ENCODE measurements around the gene MRPS6. TPM values are rescaled to one million over a fixed set of nuclear protein-coding genes. Genes with fewer than 3 reads are reported as not detected.

MRPS6 gene
- total and polyA plus RNA-seq, 2 of the 13 experiments (the other 11 are each of a cell fraction or from before 2014, with no cell fraction given) = 14.2 to 26.9 TPM

DNA sequence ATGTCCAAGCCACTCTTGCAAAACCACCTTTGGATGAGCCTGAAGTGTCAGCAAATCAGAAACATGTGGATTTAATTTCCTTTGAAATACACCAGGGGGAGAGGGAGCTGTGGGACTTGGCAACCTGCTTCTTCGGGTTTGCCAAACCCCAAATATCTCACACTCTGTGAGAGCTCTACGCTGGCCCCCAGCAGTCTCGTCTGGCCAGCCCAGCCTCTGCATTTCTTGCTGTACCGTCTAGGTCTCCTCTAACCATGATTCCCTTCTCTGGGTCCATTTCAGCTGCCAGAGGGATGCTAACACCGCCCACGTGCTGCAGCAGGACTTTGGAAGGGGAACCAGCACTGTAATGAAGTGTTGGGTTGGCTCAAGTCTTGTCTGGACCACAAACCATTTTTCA lies 114.6 kb downstream of the MRPS6 start (continued):
- TF ChIP-seq, protein P1, sequence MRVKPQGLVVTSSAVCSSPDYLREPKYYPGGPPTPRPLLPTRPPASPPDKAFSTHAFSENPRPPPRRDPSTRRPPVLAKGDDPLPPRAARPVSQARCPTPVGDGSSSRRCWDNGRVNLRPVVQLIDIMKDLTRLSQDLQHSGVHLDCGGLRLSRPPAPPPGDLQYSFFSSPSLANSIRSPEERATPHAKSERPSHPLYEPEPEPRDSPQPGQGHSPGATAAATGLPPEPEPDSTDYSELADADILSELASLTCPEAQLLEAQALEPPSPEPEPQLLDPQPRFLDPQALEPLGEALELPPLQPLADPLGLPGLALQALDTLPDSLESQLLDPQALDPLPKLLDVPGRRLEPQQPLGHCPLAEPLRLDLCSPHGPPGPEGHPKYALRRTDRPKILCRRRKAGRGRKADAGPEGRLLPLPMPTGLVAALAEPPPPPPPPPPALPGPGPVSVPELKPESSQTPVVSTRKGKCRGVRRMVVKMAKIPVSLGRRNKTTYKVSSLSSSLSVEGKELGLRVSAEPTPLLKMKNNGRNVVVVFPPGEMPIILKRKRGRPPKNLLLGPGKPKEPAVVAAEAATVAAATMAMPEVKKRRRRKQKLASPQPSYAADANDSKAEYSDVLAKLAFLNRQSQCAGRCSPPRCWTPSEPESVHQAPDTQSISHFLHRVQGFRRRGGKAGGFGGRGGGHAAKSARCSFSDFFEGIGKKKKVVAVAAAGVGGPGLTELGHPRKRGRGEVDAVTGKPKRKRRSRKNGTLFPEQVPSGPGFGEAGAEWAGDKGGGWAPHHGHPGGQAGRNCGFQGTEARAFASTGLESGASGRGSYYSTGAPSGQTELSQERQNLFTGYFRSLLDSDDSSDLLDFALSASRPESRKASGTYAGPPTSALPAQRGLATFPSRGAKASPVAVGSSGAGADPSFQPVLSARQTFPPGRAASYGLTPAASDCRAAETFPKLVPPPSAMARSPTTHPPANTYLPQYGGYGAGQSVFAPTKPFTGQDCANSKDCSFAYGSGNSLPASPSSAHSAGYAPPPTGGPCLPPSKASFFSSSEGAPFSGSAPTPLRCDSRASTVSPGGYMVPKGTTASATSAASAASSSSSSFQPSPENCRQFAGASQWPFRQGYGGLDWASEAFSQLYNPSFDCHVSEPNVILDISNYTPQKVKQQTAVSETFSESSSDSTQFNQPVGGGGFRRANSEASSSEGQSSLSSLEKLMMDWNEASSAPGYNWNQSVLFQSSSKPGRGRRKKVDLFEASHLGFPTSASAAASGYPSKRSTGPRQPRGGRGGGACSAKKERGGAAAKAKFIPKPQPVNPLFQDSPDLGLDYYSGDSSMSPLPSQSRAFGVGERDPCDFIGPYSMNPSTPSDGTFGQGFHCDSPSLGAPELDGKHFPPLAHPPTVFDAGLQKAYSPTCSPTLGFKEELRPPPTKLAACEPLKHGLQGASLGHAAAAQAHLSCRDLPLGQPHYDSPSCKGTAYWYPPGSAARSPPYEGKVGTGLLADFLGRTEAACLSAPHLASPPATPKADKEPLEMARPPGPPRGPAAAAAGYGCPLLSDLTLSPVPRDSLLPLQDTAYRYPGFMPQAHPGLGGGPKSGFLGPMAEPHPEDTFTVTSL (CRISPR knock-in tag; IDR thresholded peaks at IDR 0.05; ENCODE audit: borderline replicate concordance) = no peak
- TF ChIP-seq SALL2 (CRISPR knock-in tag; IDR thresholded peaks at IDR 0.05) (no peak), RBM39 (IDR thresholded peaks at IDR 0.05; ENCODE audit: low read depth, low read length, poor library complexity, severe bottlenecking) (no peak), ZNF615 (CRISPR knock-in tag; IDR thresholded peaks at IDR 0.05; ENCODE audit: borderline replicate concordance) (no peak), JUNB (CRISPR knock-in tag; IDR thresholded peaks at IDR 0.05; ENCODE audit: borderline replicate concordance) (no peak)

DNA sequence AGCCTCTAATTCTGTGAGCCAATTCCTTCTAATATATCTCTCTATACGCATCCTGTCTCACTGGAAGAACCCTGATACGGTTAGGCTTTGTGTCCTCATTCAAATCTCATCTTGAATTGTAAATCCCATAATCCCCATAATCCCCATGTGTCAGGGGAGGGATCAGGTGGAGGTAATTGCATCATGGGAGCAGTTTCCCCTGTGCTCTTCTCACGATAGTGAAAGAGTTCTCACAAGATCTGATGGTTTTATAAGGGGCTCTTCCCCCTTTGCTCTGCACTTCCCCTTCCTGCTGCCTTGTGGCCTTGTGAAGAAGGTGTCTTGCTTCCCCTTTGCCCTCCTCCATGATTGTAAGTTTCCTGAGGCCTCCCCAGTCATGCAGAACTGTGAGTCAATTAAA lies 116.1 kb downstream of the MRPS6 start:
- Histone ChIP-seq H3K4me1 (ENCODE audit: insufficient read depth, low read length) (peaks cover 43% of the 10 kb centered on the region), H3K4me2 (ENCODE audit: low read depth, low read length) (no peak overlapping the region), H3K79me2 (ENCODE audit: insufficient read depth, low read length) (no peaks in the 10 kb centered on the region), H3K27me3 (ENCODE audit: control insufficient read depth in 1 of 2, insufficient read depth in 2 of 2, low read length in 2 of 2) (no peaks in the 10 kb centered on the region), H3K9ac (ENCODE audit: insufficient read depth, low read depth, low read length) (no peak overlapping the region), H3K4me3 (replicated peaks in 1 of 3; ENCODE audit: insufficient read depth in 1 of 3, low read depth in 2 of 3, low read length in 3 of 3) (no peak overlapping the region), H3K27ac (ENCODE audit: extremely low read length, insufficient read depth, low read length) (no peak overlapping the region), H3K36me3 (replicated peaks in 1 of 2; ENCODE audit: control insufficient read depth in 1 of 2, insufficient read depth in 2 of 2, low read length in 2 of 2) (no peaks in the 10 kb centered on the region), H4K20me1 (ENCODE audit: insufficient read depth, low read length) (no peaks in the 10 kb centered on the region), H2AFZ (ENCODE audit: low read length) (no peak overlapping the region), H3K9me3 (ENCODE audit: low read length) (no peaks in the 10 kb centered on the region)
- intact Hi-C loops (cut with micrococcal nuclease; ENCODE audit: unreplicated experiment) (no loop called here), in situ Hi-C loops (cut with HindIII; ENCODE audit: extremely low pct_ligation_motif_present, low pct_unique_long_range_greater_than_20kb) (no loop called here)
- no peak for DNase-seq (ENCODE audit: low spot score)
- ChIA-PET CTCF (ENCODE audit: low intra/inter-chr PET ratio, low total read pairs) (no interaction called here), POLR2A (no interaction called here)
- TF ChIP-seq POLR2A (IDR thresholded peaks at IDR 0.05; ENCODE audit: insufficient read depth in 1 of 2, low read depth in 2 of 2, low read length in 2 of 2) = no peak
- no peak for TF ChIP-seq ZNF788 (CRISPR knock-in tag; IDR thresholded peaks at IDR 0.05; ENCODE audit: borderline replicate concordance)
- TF ChIP-seq, protein P2, sequence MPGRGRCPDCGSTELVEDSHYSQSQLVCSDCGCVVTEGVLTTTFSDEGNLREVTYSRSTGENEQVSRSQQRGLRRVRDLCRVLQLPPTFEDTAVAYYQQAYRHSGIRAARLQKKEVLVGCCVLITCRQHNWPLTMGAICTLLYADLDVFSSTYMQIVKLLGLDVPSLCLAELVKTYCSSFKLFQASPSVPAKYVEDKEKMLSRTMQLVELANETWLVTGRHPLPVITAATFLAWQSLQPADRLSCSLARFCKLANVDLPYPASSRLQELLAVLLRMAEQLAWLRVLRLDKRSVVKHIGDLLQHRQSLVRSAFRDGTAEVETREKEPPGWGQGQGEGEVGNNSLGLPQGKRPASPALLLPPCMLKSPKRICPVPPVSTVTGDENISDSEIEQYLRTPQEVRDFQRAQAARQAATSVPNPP (CRISPR knock-in tag; IDR thresholded peaks at IDR 0.05) = no peak
- no peak for TF ChIP-seq PHF8 (CRISPR knock-in tag; IDR thresholded peaks at IDR 0.05)
- TF ChIP-seq ARNT2 (CRISPR knock-in tag; IDR thresholded peaks at IDR 0.05; ENCODE audit: low read depth) = no peak
- TF ChIP-seq ZNF572 (CRISPR knock-in tag; IDR thresholded peaks at IDR 0.05) = no peak
- no peak for TF ChIP-seq HNRNPK (IDR thresholded peaks at IDR 0.05; ENCODE audit: low read depth, low read length, poor library complexity, severe bottlenecking)
- TF ChIP-seq MXD4 (CRISPR knock-in tag; IDR thresholded peaks at IDR 0.05) = no peak
- TF ChIP-seq, protein P3, sequence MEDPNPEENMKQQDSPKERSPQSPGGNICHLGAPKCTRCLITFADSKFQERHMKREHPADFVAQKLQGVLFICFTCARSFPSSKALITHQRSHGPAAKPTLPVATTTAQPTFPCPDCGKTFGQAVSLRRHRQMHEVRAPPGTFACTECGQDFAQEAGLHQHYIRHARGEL (CRISPR knock-in tag; IDR thresholded peaks at IDR 0.05) = no peak
- TF ChIP-seq GZF1 (CRISPR knock-in tag; IDR thresholded peaks at IDR 0.05) = no peak
- TF ChIP-seq ZSCAN29 (CRISPR knock-in tag; conservative IDR thresholded peaks at IDR 0.05) = no peak
- TF ChIP-seq HHEX (CRISPR knock-in tag; IDR thresholded peaks at IDR 0.05) = no peak
- FAIRE-seq = no peak
- 71% methylated on average over 3 of the region's 3 CpGs for WGBS (ENCODE audit: low lambda C conversion rate)
- BruUV-seq (replicated peaks) = no TSS peak
- no peak for ATAC-seq

All from HepG2 (cell line).